Right lobe of liver (tissue), 4 donors: ENCODE measurements around the gene NUCB2.

Source experiments
- CTCF ChIP-seq, 4 donors: fragments of 200-600 bp in 3 of 4; fragments of 450-650 bp in 1 of 4; IDR thresholded peaks; one replicate each; pipeline versions ENCODE4 v1.5.1 to v1.8.0; 2016 to 2022; ENCODE audit warnings: antibody characterized with exemption in 4 of 4, mild to moderate bottlenecking in 2 of 4
- POLR2A ChIP-seq: fragments of 450-650 bp; IDR thresholded peaks from one replicate; pipeline ENCODE4 v1.6.1; 2017; ENCODE audit warnings: antibody characterized with exemption, mild to moderate bottlenecking
- donor health status: DM: no; HTN: no; CAD: no.
- donor health status: DM: no; HTN: no; CAD: no.
- donor health status: DM: no; HTN: yes; CAD: no.

GRCh38 chr11:17366495-17366894 is 90.0 kb downstream of the NUCB2 start:
- TF ChIP-seq CTCF (IDR thresholded peaks at IDR 0.05) (no peak), POLR2A (no peak)
